ENCODE results near the gene WDR87. TPM values are rescaled to one million over a fixed set of nuclear protein-coding genes. Genes with fewer than 3 reads are reported as not detected.
A peak's percentile ranks its signal among the peaks of the same experiment; 100 is the strongest.

The WDR87 gene
- total RNA-seq, 1 experiment from 2014 or later: not detected

GRCh38 chr19:37902668-37903067 is 3.7 kb downstream of the WDR87 start:
- Histone ChIP-seq H3K27ac (ENCODE audit: low read length) (no peak overlapping the region), H3K9me3 (ENCODE audit: control insufficient read depth, insufficient read depth, low read depth, low read length) (no peaks in the 10 kb centered on the region), H3K4me3 (ENCODE audit: low read depth in 2 of 2, low read length in 2 of 2) (no peak overlapping the region), H3K4me1 (ENCODE audit: control insufficient read depth, insufficient read depth, low read length) (0 out of 2 replicates have a peak, but pooled peaks cover 4% of the 10 kb centered on the region), H3K27me3 (ENCODE audit: control insufficient read depth, insufficient read depth, low read length) (no peaks in the 10 kb centered on the region), H3K36me3 (ENCODE audit: control insufficient read depth, insufficient read depth, low read length) (no peaks in the 10 kb centered on the region)
- intact Hi-C loops (cut with micrococcal nuclease; ENCODE audit: unreplicated experiment) (loop anchor here (10.0 kb wide), 4 partner anchors 82 to 322 kb away; partner anchors contain the start of gene DPF1), in situ Hi-C loops (cut with HindIII; ENCODE audit: low pct_unique_long_range_greater_than_20kb, low sequenced_read_pairs) (no loop called here)
- ChIA-PET CTCF (interaction anchor here (0.5 to 1.7 kb wide), 19 partner anchors 9 to 331 kb away, joined by 3 to 12 read pairs (median 3); no protein-coding TSS in a partner anchor), POLR2A (interaction anchor here (0.6 kb wide), 1 partner anchor 310 kb away, joined by 16 read pairs; no protein-coding TSS in a partner anchor)
- DNase-seq (ENCODE audit: low read depth, low spot score): peak; percentile 60
- BruUV-seq (replicated peaks): no TSS peak
- ATAC-seq: peak; percentile 69
- TF ChIP-seq CTCF (IDR thresholded peaks at IDR 0.05): peak; percentile 96
- no peak for TF ChIP-seq SIN3A (IDR thresholded peaks at IDR 0.05; ENCODE audit: borderline replicate concordance, insufficient read depth, low read depth, low read length)

GRCh38 chr19:37899966-37900365 is 6.4 kb downstream of the WDR87 start:
- CTCF ChIA-PET: interaction anchor here (0.6 to 0.7 kb wide), 4 partner anchors 203 to 1289 kb away, joined by 4 to 14 read pairs (median 10); partner anchors contain the start of gene ZNF345
- Histone ChIP-seq H3K4me3 (ENCODE audit: low read depth in 2 of 2, low read length in 2 of 2) (no peak overlapping the region), H3K9me3 (ENCODE audit: control insufficient read depth, insufficient read depth, low read depth, low read length) (no peaks in the 10 kb centered on the region), H3K27ac (ENCODE audit: low read length) (no peak overlapping the region), H3K4me1 (ENCODE audit: control insufficient read depth, insufficient read depth, low read length) (no peaks in the 10 kb centered on the region), H3K36me3 (ENCODE audit: control insufficient read depth, insufficient read depth, low read length) (no peaks in the 10 kb centered on the region), H3K27me3 (ENCODE audit: control insufficient read depth, insufficient read depth, low read length) (no peaks in the 10 kb centered on the region)
- ATAC-seq (no peak), DNase-seq (ENCODE audit: low read depth, low spot score) (no peak)
- BruUV-seq (replicated peaks): no TSS peak
- in situ Hi-C loops (cut with HindIII; ENCODE audit: low pct_unique_long_range_greater_than_20kb, low sequenced_read_pairs) (no loop called here), intact Hi-C loops (cut with micrococcal nuclease; ENCODE audit: unreplicated experiment) (loop anchor here (10.0 kb wide), 4 partner anchors 85 to 325 kb away; partner anchors contain the start of gene DPF1)
- no peak for TF ChIP-seq REST (IDR thresholded peaks at IDR 0.05; ENCODE audit: insufficient read depth in 1 of 2, low read depth in 2 of 2, low read length in 1 of 2)
- no peak for TF ChIP-seq TCF7L2 (IDR thresholded peaks at IDR 0.05; ENCODE audit: low read depth, low read length)
- no peak for TF ChIP-seq SIN3A (IDR thresholded peaks at IDR 0.05; ENCODE audit: borderline replicate concordance, insufficient read depth, low read depth, low read length)
- TF ChIP-seq POLR2AphosphoS5 (IDR thresholded peaks at IDR 0.05; ENCODE audit: low read depth, low read length): no peak
- no peak for TF ChIP-seq CTCF (IDR thresholded peaks at IDR 0.05)
- POLR2A ChIA-PET: no interaction called here
